ENCODE data around the gene TRAPPC2. TPM values are rescaled to one million over a fixed set of nuclear protein-coding genes. Genes with fewer than 3 reads are reported as not detected.

TRAPPC2 gene
- total RNA-seq, 1 donor from 2014 or later: 21.5 TPM

DNA sequence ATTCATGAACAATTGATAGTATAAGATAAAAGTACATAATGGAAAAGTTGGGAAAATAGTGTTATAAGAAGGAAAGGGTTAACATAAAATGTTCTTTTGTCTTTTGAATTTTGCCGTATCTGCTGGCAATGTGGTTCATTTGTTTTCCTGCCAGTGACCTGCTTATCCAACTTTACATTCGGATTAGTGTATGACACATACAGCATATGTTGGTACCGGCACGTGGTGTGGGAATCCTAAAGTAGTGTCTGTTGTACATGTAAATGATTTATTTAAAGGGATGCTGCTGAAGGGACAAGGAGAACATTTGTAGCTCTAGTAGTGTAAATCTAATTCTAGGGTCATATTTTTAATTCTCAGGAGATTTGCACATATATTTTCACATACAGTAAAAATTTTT lies 34.0 kb downstream of the TRAPPC2 start:
- Mint-ChIP-seq H3K9me3 (no peaks in the 10 kb centered on the region), H3K36me3 (peaks cover 17% of the 10 kb centered on the region), H3K4me3 (no peak overlapping the region), H3K27me3 (no peaks in the 10 kb centered on the region), H3K4me1 (ENCODE audit: unreplicated experiment) (peaks cover 4% of the 10 kb centered on the region), H3K27ac (no peak overlapping the region)
- DNase-seq (ENCODE audit: extremely low spot score, unreplicated experiment): no peak
- TF ChIP-seq, protein P1, sequence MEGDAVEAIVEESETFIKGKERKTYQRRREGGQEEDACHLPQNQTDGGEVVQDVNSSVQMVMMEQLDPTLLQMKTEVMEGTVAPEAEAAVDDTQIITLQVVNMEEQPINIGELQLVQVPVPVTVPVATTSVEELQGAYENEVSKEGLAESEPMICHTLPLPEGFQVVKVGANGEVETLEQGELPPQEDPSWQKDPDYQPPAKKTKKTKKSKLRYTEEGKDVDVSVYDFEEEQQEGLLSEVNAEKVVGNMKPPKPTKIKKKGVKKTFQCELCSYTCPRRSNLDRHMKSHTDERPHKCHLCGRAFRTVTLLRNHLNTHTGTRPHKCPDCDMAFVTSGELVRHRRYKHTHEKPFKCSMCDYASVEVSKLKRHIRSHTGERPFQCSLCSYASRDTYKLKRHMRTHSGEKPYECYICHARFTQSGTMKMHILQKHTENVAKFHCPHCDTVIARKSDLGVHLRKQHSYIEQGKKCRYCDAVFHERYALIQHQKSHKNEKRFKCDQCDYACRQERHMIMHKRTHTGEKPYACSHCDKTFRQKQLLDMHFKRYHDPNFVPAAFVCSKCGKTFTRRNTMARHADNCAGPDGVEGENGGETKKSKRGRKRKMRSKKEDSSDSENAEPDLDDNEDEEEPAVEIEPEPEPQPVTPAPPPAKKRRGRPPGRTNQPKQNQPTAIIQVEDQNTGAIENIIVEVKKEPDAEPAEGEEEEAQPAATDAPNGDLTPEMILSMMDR (conservative IDR thresholded peaks at IDR 0.05): no peak

DNA sequence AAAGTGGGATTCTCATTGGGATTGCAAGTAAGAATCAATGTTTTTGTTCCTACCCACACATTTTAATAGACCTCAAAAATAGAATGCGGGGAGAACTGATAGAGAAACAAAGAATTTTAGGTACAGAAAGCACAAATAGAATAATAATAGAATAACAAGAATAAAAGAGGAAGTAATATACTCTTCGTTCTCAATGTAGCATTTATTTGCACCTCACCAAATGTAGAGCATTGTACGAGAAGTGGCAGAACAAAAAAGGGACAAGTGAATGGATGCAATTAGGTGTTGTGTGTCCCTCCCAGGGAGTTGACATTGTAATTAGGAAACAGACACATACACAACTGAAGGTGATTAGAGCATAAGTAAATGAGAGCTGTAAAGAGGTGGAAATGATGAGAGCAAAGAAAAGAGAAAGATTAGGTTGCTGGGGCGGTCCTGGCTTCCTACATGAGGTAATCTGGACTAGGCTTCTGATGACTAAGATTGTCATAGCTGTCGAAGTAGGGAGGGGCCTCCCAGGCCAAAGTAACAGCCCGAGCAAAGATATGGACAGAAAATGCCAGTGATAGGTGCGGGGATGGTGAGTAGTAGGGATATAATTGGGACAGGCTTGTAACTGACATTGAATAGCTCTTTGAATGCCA lies 35.1 kb downstream of the TRAPPC2 start:
- Mint-ChIP-seq H3K27me3 (no peaks in the 10 kb centered on the region), H3K36me3 (peaks cover 18% of the 10 kb centered on the region), H3K4me3 (no peak overlapping the region), H3K27ac (no peak overlapping the region), H3K4me1 (ENCODE audit: unreplicated experiment) (peaks cover 4% of the 10 kb centered on the region), H3K9me3 (no peaks in the 10 kb centered on the region)
- TF ChIP-seq, protein P1 (conservative IDR thresholded peaks at IDR 0.05): no peak
- no peak for DNase-seq (ENCODE audit: extremely low spot score, unreplicated experiment)

DNA sequence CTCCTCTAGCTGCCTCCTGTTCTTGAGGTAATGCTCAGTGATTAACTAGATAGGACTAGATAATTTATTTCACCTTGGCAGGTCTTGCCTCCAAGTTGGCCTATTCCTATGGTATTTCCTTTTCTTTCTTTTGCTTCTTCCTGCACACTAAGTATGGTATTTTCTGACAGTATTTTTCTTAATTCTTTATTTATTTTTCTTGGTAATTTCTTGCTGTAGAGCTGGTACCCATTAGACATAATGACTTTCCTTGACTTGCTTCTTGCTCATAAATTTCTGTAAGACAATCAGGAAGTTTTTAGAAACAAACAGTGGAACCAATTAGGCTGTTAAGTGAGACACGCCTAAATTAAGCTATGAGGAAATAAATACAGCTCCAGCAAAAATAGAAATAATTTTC lies 36.0 kb downstream of the TRAPPC2 start:
- peaks cover 18% of the 10 kb centered on the region for H3K36me3 Mint-ChIP-seq
- H3K4me1 Mint-ChIP-seq (ENCODE audit: unreplicated experiment): peaks cover 8% of the 10 kb centered on the region
- TF ChIP-seq, protein P1 (conservative IDR thresholded peaks at IDR 0.05): no peak

DNA sequence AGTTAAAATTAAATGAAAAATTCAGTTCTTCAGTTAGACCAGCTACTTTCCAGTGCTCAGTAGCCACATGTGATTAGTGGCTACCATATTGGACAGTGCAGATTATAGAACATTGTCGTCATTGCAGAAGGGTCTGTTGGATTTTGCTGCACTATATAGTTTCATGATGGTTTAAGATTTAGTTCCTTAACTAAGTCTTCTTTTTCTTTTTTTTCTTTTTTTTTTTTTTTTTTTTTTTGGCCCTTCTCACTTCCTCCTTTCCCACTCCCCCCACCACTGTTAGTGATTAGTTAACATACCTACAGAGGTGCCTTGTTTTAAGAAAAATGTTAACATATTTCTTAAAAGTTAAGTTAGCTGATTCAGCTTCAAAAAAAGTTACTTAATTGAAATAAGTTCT lies 36.4 kb downstream of the TRAPPC2 start:
- H3K4me3 Mint-ChIP-seq: no peak overlapping the region
- peaks cover 12% of the 10 kb centered on the region for H3K4me1 Mint-ChIP-seq (ENCODE audit: unreplicated experiment)
- H3K27me3 Mint-ChIP-seq: no peaks in the 10 kb centered on the region
- H3K36me3 Mint-ChIP-seq: peaks cover 18% of the 10 kb centered on the region
- H3K9me3 Mint-ChIP-seq: no peaks in the 10 kb centered on the region
- no peak for DNase-seq (ENCODE audit: extremely low spot score, unreplicated experiment)
- peak overlapping the region; percentile 61 for H3K27ac Mint-ChIP-seq
- TF ChIP-seq, protein P1 (conservative IDR thresholded peaks at IDR 0.05): no peak

More for the DNA sequence above, 36.0 kb downstream of the TRAPPC2 start:
- Mint-ChIP-seq H3K9me3 (no peaks in the 10 kb centered on the region), H3K27ac (peak overlapping the region; percentile 61), H3K4me3 (no peak overlapping the region), H3K27me3 (no peaks in the 10 kb centered on the region)
- DNase-seq (ENCODE audit: extremely low spot score, unreplicated experiment): no peak

DNA sequence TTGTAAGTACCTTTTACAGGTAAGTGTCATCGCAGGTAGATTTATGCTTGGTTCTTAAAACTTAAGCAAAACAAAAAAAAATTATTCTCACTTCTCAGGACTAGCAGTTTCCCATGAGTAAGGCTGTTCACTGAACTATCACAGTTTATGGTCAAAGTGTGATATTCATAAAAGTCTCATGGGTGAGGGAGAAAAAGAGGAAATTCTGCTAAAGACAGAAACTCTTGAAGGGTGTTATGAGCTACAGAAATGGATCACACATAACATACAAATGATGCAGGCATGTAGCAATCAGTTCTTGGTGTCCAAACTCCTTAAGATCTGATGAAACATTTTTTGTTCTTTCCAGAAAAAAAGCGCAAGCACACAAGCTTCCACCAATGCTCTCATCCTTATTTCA lies 37.0 kb downstream of the TRAPPC2 start:
- Mint-ChIP-seq H3K27me3 (no peaks in the 10 kb centered on the region), H3K27ac (no peak overlapping the region), H3K36me3 (peaks cover 18% of the 10 kb centered on the region), H3K4me1 (ENCODE audit: unreplicated experiment) (peaks cover 17% of the 10 kb centered on the region), H3K4me3 (no peak overlapping the region), H3K9me3 (no peaks in the 10 kb centered on the region)
- TF ChIP-seq, protein P1 (conservative IDR thresholded peaks at IDR 0.05): no peak
- DNase-seq (ENCODE audit: extremely low spot score, unreplicated experiment): no peak

Measured in type B pancreatic cell (in vitro differentiated cells).